CD14-positive monocyte (primary cell): ENCODE results near the gene MRPL21. TPM values are rescaled to one million over a fixed set of nuclear protein-coding genes. Genes with fewer than 3 reads are reported as not detected.

Experiments
- polyA plus RNA-seq, 3 donors: library from polyadenylated mRNA; depleted of rRNA in 1 of 3; unstranded in 2 of 3; stranded (reverse) in 1 of 3; fragments of 300-500 nt in 2 of 3; fragments of >200 nt in 1 of 3; fragmentation: Illumina TruSeq in 2 of 3; gene quantifications; 1 replicate in 2 of 3; 2 replicates in 1 of 3; pipeline ENCODE4 v1.2.3, GENCODE V29; 2012 to 2021

Gene MRPL21
- polyA plus RNA-seq, 3 donors, result 38.8 to 138 (median 104) TPM

Other genes starting within 250 kb of the MRPL21 start
- not detected for gene GAL, start 219.3 kb downstream of the MRPL21 start, polyA plus RNA-seq
- 1 to 10 TPM; 1.9 to 2.6 (median 2.5) TPM for gene TESMIN, start 152.3 kb downstream of the MRPL21 start, polyA plus RNA-seq
- gene CPT1A, start 61.9 kb downstream of the MRPL21 start, polyA plus RNA-seq, result 10 to 100 TPM in 1 of 3 donors, 1 to 10 TPM in 2; 5.6 to 42.5 (median 7.0) TPM
- gene IGHMBP2, start 59 bp upstream of the MRPL21 start, polyA plus RNA-seq, result 10 to 100 TPM in 1 of 3 donors, 1 to 10 TPM in 2; 3.9 to 14.9 (median 6.0) TPM
- gene MRGPRD, start 77.2 kb upstream of the MRPL21 start, polyA plus RNA-seq, result not detected
- gene MRGPRF, start 109.4 kb upstream of the MRPL21 start, polyA plus RNA-seq, result under 1 TPM in 2 of 3 donors, not detected in 1; 0.22 to 0.23 TPM
- 10 to 100 TPM; 29.3 to 52.8 (median 31.5) TPM for gene TPCN2, start 145.1 kb upstream of the MRPL21 start, polyA plus RNA-seq